WTC11 (cell line): ENCODE data around the gene CLEC4M. TPM values are rescaled to one million over a fixed set of nuclear protein-coding genes. Genes with fewer than 3 reads are reported as not detected.

ENCODE experiments used
- ATAC-seq: fragments of 200-7000 bp; cut with Tn5 transposase; 2 replicates; pipeline ENCODE4 v1.10.0; 2021; ENCODE audit warnings: mild to moderate bottlenecking, moderate library complexity
- CTCF ChIA-PET: fragments of 300-600 bp; sonication (Branson Sonifier 250); formaldehyde crosslinking; loops from one replicate; lab custom pipeline; 2021; ENCODE audit warnings: antibody characterized with exemption; lab: Charles Lee
- POLR2A ChIA-PET: fragments of 350-600 bp; sonication (Branson Sonifier 250); formaldehyde crosslinking; loops from one replicate; lab custom pipeline; 2021; ENCODE audit warnings: antibody characterized with exemption; lab: Charles Lee
- DNase-seq: peaks from one replicate; pipeline ENCODE4 v3.0.0; 2021; ENCODE audit warnings: low spot score
- H3K27ac Mint-ChIP-seq: 2 replicates; pipeline ENCODE4 v1.8.0; 2021; ENCODE audit warnings: mixed read lengths
- H3K27me3 Mint-ChIP-seq: 2 replicates; pipeline ENCODE4 v1.8.0; 2021; ENCODE audit warnings: low read depth, mild to moderate bottlenecking, moderate library complexity, mixed read lengths
- H3K36me3 Mint-ChIP-seq: 2 replicates; pipeline ENCODE4 v1.8.0; 2021; ENCODE audit warnings: mixed read lengths
- H3K4me1 Mint-ChIP-seq: 2 replicates; pipeline ENCODE4 v1.8.0; 2022; ENCODE audit warnings: mixed read lengths
- H3K4me3 Mint-ChIP-seq: 2 replicates; pipeline ENCODE4 v1.8.0; 2021; ENCODE audit warnings: mild to moderate bottlenecking, moderate library complexity, mixed read lengths
- H3K9me3 Mint-ChIP-seq: 2 replicates; pipeline ENCODE4 v1.8.0; 2021; ENCODE audit warnings: mixed read lengths
- GTF2I ChIP-seq: fragments of 250-450 bp; sonication (Bioruptor Pico); conservative IDR thresholded peaks from 2 replicates; pipeline ENCODE4 v1.4.0; 2021; ENCODE audit warnings: mild to moderate bottlenecking
- HMGA2 ChIP-seq: fragments of 250-450 bp; sonication (Bioruptor Pico); IDR thresholded peaks from 2 replicates; pipeline ENCODE4 v1.4.0; 2021; ENCODE audit warnings: mild to moderate bottlenecking, moderate library complexity
- KAT7 ChIP-seq: sonication (generic); formaldehyde crosslinking; IDR thresholded peaks from 2 replicates; pipeline ENCODE4 v1.8.1; 2023; ENCODE audit warnings: missing genetic modification reagents, mild to moderate bottlenecking, borderline replicate concordance
- MXD4 ChIP-seq: fragments of 250-450 bp; sonication (Bioruptor Pico); IDR thresholded peaks from 2 replicates; pipeline ENCODE4 v1.8.0; 2021; ENCODE audit warnings: mild to moderate bottlenecking, moderate library complexity, borderline replicate concordance
- NFATC4 ChIP-seq: fragments of 250-450 bp; sonication (Bioruptor Pico); IDR thresholded peaks from 2 replicates; pipeline ENCODE4 v1.9.0; 2021; ENCODE audit warnings: mild to moderate bottlenecking
- NFYB ChIP-seq: sonication (generic); formaldehyde crosslinking; conservative IDR thresholded peaks from 2 replicates; pipeline ENCODE4 v1.8.0; 2022; ENCODE audit warnings: low read depth, missing genetic modification reagents
- RELA ChIP-seq: sonication (generic); formaldehyde crosslinking; IDR thresholded peaks from 2 replicates; pipeline ENCODE4 v1.8.1; 2022; ENCODE audit warnings: missing genetic modification reagents, mild to moderate bottlenecking, borderline replicate concordance
- ZNF263 ChIP-seq: sonication (generic); formaldehyde crosslinking; IDR thresholded peaks from 2 replicates; pipeline ENCODE4 v1.8.1; 2022; ENCODE audit warnings: low read depth, mild to moderate bottlenecking, moderate library complexity, missing genetic modification reagents
- ZNF416 ChIP-seq: fragments of 250-450 bp; sonication (Bioruptor Pico); IDR thresholded peaks from 2 replicates; pipeline ENCODE4 v1.9.0; 2021; ENCODE audit warnings: mild to moderate bottlenecking, inconsistent platforms
- total RNA-seq: library from RNA; stranded (reverse); gene quantifications from 3 replicates; pipeline ENCODE4 v1.2.3, GENCODE V29; 2021
- TF ChIP-seq, protein P1 (sequence below): sonication (generic); formaldehyde crosslinking; IDR thresholded peaks from 2 replicates; pipeline ENCODE4 v1.8.1; 2023; ENCODE audit warnings: mild to moderate bottlenecking, missing genetic modification reagents, borderline replicate concordance
- TF ChIP-seq, protein P2 (sequence below): fragments of 250-450 bp; sonication (Bioruptor Pico); IDR thresholded peaks from 2 replicates; pipeline ENCODE4 v1.8.0; 2021; ENCODE audit warnings: mild to moderate bottlenecking
- TF ChIP-seq, protein P3 (sequence below): fragments of 250-450 bp; sonication (Bioruptor Pico); IDR thresholded peaks from 2 replicates; pipeline ENCODE4 v1.9.0; 2021; ENCODE audit warnings: mild to moderate bottlenecking
- TF ChIP-seq, protein P4 (sequence below): sonication (generic); formaldehyde crosslinking; IDR thresholded peaks from 2 replicates; pipeline ENCODE4 v1.8.1; 2023; ENCODE audit warnings: mild to moderate bottlenecking, missing genetic modification reagents
- TF ChIP-seq, protein P5 (sequence below): sonication (generic); formaldehyde crosslinking; IDR thresholded peaks from 2 replicates; pipeline ENCODE4 v1.8.0; 2022; ENCODE audit warnings: missing genetic modification reagents
- TF ChIP-seq, protein P6 (sequence below): sonication (generic); formaldehyde crosslinking; IDR thresholded peaks from 2 replicates; pipeline ENCODE4 v1.8.1; 2022; ENCODE audit warnings: mild to moderate bottlenecking, missing genetic modification reagents, moderate library complexity, borderline replicate concordance

CLEC4M gene
- total RNA-seq, 1 experiment from 2014 or later = not detected

DNA sequence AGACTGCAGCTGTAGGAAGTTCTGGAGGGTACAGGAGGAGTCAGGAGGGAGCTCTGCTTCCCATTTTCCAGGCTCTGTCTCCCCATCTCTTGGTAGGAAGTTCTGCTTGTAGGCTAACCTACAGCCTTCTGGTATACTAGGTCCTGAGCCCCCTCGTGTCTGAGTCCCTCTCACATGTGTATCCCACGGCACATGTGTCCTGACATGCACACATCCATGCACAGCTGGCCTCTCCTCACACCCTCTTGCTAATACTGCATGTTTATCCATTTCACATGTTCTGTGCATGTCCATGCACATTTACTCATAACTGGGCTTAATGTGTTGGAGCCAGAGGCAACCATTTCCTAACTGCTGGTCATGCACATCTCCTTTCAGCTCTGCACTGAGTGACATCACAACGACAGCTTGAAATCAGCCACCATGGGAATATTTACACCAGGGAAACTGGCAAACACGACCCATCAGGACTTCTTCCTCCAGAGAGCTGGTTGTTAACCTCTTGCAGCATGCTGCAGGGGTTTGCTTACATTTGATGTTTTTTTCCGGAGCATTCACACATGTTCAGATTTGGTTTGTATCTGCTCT, 18.8 kb upstream of the CLEC4M start:
- Mint-ChIP-seq H3K4me1 (peaks cover 20% of the 10 kb centered on the region), H3K27ac (no peak overlapping the region), H3K9me3 (peaks cover 7% of the 10 kb centered on the region), H3K27me3 (peaks cover 9% of the 10 kb centered on the region), H3K36me3 (no peaks in the 10 kb centered on the region; the same call in 1 of the 2 replicates), H3K4me3 (no peak overlapping the region)
- ATAC-seq (no peak), DNase-seq (no peak)
- ChIA-PET POLR2A (no interaction called here), CTCF (interaction anchor here (1.4 kb wide), 1 partner anchor 176 kb away, joined by 4 read pairs; no protein-coding TSS in a partner anchor)
- TF ChIP-seq RELA (no peak), KAT7 (no peak), HMGA2 (no peak), NFYB (CRISPR knock-in tag) (no peak), NFATC4 (CRISPR knock-in tag) (no peak), ZNF263 (CRISPR knock-in tag) (no peak), ZNF416 (CRISPR knock-in tag) (no peak), GTF2I (CRISPR knock-in tag) (no peak), MXD4 (CRISPR knock-in tag) (no peak)
- TF ChIP-seq, protein P1, sequence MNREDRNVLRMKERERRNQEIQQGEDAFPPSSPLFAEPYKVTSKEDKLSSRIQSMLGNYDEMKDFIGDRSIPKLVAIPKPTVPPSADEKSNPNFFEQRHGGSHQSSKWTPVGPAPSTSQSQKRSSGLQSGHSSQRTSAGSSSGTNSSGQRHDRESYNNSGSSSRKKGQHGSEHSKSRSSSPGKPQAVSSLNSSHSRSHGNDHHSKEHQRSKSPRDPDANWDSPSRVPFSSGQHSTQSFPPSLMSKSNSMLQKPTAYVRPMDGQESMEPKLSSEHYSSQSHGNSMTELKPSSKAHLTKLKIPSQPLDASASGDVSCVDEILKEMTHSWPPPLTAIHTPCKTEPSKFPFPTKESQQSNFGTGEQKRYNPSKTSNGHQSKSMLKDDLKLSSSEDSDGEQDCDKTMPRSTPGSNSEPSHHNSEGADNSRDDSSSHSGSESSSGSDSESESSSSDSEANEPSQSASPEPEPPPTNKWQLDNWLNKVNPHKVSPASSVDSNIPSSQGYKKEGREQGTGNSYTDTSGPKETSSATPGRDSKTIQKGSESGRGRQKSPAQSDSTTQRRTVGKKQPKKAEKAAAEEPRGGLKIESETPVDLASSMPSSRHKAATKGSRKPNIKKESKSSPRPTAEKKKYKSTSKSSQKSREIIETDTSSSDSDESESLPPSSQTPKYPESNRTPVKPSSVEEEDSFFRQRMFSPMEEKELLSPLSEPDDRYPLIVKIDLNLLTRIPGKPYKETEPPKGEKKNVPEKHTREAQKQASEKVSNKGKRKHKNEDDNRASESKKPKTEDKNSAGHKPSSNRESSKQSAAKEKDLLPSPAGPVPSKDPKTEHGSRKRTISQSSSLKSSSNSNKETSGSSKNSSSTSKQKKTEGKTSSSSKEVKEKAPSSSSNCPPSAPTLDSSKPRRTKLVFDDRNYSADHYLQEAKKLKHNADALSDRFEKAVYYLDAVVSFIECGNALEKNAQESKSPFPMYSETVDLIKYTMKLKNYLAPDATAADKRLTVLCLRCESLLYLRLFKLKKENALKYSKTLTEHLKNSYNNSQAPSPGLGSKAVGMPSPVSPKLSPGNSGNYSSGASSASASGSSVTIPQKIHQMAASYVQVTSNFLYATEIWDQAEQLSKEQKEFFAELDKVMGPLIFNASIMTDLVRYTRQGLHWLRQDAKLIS (CRISPR knock-in tag) = no peak
- TF ChIP-seq, protein P2, sequence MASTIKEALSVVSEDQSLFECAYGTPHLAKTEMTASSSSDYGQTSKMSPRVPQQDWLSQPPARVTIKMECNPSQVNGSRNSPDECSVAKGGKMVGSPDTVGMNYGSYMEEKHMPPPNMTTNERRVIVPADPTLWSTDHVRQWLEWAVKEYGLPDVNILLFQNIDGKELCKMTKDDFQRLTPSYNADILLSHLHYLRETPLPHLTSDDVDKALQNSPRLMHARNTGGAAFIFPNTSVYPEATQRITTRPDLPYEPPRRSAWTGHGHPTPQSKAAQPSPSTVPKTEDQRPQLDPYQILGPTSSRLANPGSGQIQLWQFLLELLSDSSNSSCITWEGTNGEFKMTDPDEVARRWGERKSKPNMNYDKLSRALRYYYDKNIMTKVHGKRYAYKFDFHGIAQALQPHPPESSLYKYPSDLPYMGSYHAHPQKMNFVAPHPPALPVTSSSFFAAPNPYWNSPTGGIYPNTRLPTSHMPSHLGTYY (CRISPR knock-in tag) = no peak
- TF ChIP-seq, protein P3, sequence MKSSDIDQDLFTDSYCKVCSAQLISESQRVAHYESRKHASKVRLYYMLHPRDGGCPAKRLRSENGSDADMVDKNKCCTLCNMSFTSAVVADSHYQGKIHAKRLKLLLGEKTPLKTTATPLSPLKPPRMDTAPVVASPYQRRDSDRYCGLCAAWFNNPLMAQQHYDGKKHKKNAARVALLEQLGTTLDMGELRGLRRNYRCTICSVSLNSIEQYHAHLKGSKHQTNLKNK (CRISPR knock-in tag) = no peak
- TF ChIP-seq, protein P4, sequence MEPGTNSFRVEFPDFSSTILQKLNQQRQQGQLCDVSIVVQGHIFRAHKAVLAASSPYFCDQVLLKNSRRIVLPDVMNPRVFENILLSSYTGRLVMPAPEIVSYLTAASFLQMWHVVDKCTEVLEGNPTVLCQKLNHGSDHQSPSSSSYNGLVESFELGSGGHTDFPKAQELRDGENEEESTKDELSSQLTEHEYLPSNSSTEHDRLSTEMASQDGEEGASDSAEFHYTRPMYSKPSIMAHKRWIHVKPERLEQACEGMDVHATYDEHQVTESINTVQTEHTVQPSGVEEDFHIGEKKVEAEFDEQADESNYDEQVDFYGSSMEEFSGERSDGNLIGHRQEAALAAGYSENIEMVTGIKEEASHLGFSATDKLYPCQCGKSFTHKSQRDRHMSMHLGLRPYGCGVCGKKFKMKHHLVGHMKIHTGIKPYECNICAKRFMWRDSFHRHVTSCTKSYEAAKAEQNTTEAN (CRISPR knock-in tag) = no peak
- TF ChIP-seq, protein P5, sequence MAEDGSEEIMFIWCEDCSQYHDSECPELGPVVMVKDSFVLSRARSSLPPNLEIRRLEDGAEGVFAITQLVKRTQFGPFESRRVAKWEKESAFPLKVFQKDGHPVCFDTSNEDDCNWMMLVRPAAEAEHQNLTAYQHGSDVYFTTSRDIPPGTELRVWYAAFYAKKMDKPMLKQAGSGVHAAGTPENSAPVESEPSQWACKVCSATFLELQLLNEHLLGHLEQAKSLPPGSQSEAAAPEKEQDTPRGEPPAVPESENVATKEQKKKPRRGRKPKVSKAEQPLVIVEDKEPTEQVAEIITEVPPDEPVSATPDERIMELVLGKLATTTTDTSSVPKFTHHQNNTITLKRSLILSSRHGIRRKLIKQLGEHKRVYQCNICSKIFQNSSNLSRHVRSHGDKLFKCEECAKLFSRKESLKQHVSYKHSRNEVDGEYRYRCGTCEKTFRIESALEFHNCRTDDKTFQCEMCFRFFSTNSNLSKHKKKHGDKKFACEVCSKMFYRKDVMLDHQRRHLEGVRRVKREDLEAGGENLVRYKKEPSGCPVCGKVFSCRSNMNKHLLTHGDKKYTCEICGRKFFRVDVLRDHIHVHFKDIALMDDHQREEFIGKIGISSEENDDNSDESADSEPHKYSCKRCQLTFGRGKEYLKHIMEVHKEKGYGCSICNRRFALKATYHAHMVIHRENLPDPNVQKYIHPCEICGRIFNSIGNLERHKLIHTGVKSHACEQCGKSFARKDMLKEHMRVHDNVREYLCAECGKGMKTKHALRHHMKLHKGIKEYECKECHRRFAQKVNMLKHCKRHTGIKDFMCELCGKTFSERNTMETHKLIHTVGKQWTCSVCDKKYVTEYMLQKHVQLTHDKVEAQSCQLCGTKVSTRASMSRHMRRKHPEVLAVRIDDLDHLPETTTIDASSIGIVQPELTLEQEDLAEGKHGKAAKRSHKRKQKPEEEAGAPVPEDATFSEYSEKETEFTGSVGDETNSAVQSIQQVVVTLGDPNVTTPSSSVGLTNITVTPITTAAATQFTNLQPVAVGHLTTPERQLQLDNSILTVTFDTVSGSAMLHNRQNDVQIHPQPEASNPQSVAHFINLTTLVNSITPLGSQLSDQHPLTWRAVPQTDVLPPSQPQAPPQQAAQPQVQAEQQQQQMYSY = no peak
- TF ChIP-seq, protein P6, sequence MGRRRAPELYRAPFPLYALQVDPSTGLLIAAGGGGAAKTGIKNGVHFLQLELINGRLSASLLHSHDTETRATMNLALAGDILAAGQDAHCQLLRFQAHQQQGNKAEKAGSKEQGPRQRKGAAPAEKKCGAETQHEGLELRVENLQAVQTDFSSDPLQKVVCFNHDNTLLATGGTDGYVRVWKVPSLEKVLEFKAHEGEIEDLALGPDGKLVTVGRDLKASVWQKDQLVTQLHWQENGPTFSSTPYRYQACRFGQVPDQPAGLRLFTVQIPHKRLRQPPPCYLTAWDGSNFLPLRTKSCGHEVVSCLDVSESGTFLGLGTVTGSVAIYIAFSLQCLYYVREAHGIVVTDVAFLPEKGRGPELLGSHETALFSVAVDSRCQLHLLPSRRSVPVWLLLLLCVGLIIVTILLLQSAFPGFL (CRISPR knock-in tag) = no peak
